GM19328 (cell line): ENCODE measurements around the gene DDX1.
"Not testable (repeated sequence)": the region's sequence is repeated elsewhere in the genome, so short reads cannot be mapped to it uniquely, and the experiment has no call there.

Source experiments
- ATAC-seq: cut with Tn5 transposase; IDR thresholded peaks from one replicate; pipeline ENCODE4 v1.9.1; 2021; ENCODE audit warnings: mild to moderate bottlenecking, moderate library complexity; ENCODE audit not compliant: unreplicated experiment

The DDX1 gene

DNA sequence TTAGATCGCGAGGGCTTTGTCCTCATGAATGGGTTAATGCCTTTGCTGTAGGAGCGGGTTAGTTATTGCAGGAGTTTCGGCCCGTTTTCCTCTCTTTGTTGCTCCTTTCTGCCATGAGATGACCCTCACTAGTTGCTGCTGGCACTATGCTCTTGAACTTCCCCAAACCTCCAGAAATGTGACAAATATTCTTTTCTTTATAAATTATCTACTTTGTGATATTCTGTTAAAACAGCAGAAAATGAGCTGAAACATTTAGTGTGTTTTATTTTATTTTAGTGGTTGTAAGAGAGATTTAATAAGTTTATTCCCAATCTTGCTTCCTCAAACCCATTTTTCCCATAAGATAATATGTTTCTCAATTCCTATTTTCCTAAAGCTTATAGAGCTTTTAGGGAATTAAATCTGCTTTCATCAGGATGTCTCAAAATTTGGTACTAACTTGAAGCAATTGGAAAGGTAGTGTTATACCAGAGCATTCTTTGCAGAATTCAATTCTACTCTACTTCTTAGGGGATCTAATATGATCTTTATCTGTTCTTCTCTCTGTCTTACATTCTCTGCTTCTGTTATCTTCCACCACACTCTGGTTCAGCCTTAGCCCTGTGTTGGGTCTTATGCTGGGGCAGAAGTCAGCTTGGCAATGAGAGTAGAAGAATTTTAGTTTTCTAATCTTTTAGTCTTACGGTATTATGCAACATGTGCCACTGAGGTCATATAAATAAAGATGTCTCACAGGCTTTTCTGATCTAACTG, 23.1 kb downstream of the DDX1 start:
- ATAC-seq = no peak

GRCh38 chr2:15615301-15615920, 23.7 kb downstream of the DDX1 start:
- ATAC-seq = no peak

DNA sequence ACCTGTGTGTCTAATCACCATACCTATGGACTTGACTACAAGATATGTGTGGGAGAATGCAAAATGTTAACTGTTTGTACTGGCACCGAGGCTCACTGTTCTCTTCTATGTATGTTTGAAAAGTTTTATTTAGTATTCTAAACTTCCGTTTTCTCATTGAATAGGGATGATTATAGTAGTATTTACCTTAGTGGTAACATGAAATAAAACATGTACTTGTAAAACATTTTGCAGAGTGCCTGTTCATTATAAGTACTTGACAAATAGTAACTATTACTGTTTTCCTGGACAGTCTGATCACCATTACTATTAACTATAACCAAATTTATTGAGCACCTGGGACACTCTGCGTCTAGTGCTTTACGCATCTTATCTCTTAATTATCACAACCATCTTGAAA, 24.8 kb downstream of the DDX1 start:
- ATAC-seq = no peak

- ATAC-seq = no peak
These were observed 25.4 kb downstream of the DDX1 start for GRCh38 chr2:15616850-15617777.

- no peak for ATAC-seq
These were observed 26.2 kb downstream of the DDX1 start for GRCh38 chr2:15617778-15618448.

DNA sequence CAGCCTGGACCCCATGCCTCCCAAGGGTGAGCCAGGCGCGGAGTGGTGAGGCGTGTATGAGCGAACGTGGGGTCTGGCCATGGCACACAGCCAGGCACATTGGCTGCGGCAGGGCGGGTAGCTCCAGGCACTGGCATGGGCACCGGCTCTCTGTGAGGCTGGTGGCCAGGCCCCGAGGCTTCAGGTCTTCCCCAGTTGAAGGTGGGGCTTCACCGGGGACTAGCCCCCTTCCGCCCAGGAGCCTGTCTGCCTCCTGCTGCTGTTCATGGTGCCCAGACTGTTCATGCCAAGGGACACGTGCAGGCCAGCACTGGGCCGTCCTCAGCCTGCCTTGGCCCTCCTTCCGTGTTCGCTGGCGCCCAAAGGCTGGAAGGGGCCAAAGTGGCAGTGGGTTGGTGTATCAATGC, 26.8 kb downstream of the DDX1 start:
- ATAC-seq = no peak

DNA sequence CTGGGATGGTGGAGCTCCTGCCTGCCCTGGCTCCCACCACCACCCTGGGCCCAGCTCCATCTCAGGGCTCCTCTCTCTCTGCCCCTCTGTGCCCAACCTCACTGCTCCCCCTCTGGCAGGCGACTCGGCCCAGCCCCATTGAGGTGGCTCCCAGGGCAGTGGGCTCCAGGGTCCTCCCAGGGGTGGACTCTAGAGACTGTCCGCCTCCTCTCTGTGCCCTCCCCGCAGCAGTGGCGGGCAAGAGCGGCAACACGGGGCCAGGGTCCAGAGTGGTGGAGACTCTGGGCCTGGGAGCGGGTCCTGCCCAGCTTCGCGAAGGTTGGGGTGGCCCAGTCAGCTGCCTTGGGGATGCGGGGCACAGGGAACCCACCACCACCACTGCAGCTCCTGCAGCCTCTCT, 27.4 kb downstream of the DDX1 start:
- no peak for ATAC-seq

DNA sequence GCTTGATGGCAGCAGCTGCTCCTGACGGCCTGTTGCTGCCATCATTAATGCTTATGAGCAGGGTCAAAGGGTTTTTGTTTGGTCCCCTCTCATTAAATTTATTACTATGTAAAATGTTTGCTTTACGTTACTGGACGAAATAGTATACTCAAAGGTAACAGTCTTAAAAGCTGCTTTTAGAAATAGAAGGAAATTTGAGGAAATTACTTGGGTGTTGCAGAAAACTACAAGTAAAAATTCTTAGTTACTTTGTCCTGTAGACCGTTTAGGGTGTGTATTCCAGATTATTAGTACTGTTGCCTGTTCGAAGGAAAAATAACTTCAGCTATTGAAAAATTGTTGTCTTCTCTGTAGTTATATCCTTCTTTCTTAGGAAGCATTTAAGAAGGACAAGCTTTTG, 27.8 kb downstream of the DDX1 start:
- ATAC-seq = no peak

DNA sequence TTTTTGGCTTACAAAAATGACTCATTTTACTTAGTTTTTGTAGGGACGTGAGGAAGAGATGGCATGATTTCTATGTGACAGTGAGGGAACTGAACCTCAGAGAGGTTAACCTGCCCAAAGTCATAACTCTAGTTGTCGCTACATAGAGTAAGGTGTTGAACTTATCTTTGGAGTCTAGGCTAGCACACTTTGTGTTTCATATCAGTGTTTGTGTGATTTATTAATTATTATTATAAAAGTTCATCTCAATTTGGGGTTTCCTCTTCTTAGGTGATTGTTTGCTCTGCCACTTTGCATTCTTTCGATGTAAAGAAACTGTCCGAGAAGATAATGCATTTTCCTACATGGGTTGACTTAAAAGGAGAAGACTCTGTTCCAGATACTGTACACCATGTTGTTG, 28.3 kb downstream of the DDX1 start:
- no peak for ATAC-seq

DNA sequence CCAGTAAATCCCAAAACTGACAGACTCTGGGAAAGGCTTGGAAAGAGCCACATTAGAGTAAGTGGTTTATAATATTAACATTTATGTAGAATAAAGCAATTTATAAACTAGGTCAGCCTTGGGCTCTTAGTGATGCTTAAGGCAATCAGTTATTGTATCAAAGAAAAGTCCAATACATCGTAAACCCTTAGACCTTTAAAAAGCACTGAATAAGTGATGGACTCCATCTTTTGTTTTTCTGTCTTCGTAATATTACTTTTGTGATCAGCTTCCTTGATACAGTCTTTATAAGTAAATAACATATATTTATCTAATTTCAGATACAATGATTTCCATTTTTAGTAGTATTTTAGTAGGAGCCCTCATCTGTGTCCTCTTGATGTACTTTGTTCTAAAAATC, 28.7 kb downstream of the DDX1 start:
- ATAC-seq = no peak

DNA sequence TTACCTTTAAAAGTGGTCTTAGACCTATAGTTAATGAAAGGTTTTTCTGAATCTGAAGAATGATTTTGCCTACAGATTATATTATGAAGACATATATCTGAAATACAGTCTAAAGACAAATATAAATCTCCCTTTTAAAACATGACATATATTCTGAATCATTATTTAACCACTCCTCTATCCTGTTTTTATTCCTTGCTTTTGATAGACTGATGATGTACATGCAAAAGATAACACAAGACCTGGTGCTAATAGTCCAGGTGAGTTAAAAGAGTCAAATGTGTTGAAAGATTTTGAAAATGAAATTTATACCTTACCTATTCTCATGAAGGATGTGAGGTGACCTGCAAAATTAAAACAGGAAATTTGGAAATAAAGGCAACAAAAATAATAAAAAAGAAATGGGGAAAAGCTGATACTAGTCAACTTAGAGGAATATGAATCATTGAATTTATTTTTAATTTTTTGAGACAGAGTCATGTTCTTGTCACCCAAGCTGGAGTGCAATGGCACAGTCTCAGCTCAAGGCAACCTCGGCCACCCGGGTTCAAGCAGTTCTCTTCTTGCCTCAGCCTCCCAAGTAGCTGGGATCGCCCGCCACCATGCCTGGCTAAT, 29.3 kb downstream of the DDX1 start:
- no peak for ATAC-seq

GRCh38 chr2:15621472-15621870, 29.8 kb downstream of the DDX1 start:
- ATAC-seq = not testable (repeated sequence)

- ATAC-seq = no peak
These were observed 30.5 kb downstream of the DDX1 start for GRCh38 chr2:15622214-15622613.

DNA sequence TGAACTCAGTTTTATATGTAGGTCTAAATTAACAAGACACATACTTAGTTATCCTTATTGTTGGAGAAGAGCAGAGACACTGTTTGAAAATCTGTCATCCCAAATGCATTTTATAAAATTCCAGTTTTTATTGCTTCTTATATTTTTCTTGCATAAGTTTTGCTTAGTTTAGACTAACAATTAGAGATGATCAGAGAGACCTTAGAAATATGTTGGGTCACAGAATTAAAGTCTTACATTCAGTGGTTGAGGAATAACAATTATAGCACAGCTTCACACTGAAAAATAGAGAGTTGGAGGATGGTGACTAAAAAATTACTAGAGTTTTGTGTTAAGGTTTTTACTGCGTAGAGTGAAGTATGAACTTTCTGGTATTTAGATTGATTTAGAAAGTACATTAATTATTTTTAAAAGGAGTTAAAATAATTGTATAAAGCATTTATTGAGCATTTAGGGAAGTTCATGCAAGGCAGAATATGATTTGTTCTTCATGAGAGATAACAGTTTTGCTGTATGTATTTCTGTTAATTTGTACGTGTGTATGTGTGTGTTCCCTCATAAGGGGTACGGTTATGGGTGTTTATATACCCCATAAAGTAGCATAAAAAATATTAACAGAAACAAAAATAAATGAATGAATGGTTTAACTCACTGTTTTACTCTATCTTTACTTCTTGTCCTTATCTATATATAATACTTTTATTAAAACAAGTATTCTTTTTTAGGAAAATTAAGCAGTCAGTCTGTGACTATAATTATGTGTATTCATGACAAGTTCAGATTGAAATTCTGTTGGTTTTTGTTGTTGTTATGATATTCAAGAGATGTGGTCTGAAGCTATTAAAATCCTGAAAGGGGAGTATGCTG, 31.2 kb downstream of the DDX1 start:
- no peak for ATAC-seq

DNA sequence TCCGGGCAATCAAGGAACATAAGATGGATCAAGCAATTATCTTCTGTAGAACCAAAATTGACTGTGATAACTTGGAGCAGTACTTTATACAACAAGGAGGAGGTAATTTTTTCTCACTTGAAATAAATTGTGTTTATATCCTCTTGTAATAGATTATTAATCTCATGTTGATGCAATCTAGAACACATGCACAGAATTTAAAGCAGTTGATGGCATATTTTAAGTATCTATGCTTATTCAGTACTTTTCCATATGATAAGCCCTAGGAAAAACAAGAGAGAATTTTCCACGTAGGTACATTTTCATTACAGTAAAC, 31.8 kb downstream of the DDX1 start:
- no peak for ATAC-seq

DNA sequence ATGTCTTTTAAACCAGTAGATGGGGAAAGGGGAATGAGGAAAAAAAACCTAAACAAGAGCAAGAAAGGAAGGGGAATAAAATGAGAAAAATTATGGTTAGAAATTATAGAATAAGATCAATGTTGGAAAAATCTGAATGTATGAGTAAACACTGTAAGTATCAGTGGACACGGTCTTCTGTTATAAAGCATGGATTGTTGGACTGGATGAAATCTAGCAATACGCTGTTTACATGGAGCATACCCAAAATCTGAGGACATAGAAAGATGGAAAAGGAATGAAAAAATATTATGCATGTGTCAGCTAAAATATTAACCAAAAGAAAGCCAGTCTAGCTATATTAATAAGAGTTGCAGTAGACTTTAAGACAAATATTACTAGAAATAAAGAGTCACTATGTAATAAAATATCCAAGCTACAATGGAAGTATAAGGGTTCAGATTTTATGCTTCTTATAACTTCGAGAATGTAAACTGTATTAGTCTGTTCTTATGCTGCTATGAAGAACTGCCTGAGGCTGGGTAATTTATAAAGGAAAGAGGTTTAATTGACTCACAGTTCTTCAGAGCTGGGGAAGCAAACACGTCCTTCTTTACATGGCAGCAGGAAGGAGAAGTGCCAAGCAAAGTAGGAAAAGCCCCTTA, 32.4 kb downstream of the DDX1 start:
- no peak for ATAC-seq

DNA sequence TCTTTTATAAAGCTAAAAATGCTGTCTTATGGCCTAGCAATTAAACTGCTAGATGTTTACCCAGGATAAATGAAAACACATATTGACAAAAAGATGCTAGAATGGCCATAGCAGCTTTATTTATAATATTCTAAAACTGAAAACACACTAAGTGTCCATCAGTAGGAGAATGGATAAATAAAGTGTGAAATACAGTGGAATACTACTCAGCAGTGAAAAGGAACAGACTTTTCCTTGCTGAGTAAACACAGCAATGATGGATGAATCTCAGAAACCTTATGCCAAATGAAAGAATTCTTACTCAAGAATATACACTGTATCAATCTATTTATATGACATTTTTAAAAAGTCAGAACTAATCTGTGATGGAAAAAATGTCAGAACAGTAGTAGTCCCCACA, 33.2 kb downstream of the DDX1 start:
- ATAC-seq = no peak

DNA sequence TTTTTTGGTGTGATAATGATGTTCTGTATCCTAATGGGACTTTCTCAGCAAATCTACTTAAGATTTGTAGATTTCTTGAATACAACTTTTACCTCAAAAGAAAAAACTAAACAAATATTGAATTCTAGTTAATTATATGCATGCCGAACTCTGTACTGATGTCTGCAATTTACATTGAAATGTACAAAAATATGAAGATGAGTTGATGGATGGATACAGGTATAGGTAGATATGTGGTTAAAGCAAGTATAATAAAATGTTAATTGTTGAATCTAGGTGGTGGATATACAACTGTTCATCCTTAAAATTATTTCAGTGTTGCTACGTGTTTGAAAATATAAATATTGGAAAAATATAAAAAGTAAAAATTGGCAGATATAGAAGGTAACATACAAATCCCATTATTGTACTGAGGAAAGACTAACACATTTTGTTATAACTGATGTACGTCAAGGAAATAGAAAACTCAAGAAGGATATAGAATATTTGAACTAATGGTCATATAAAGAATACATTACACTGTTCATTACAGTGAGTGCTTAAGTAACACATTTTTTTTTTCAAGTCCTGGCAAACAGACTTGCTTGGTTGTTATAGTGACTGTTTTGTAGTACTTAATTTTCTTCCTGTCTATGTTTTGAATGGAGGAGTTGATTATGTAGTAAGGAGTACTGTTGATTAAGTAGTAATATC, 33.8 kb downstream of the DDX1 start:
- ATAC-seq = no peak

DNA sequence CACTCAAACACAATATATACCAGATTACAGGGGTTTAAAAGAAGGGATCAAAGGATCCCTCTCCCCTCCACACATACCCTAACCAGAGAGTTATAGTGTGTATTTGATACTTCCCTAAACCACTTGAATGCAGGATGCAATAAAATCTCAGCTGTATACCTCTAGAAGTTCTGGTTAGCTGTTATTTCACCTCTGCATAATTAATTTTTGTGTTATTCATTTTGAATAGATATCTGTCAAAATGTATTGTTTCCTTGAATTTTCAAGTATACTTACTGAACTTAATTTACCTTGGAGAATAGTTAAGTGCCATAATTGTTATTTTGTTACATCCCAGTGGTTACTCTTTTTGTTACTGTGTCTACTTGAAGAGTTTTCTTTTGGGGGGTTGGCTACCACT, 34.5 kb downstream of the DDX1 start:
- no peak for ATAC-seq
